SK-N-SH (cell line): ENCODE results near the gene HYAL1. TPM values are rescaled to one million over a fixed set of nuclear protein-coding genes. Genes with fewer than 3 reads are reported as not detected.

Experiments used
- CTCF ChIA-PET: fragments of 300-600, 350-600 bp; formaldehyde crosslinking; extraction: SDS; loops from one replicate; lab custom pipeline; 2021; lab: Yijun Ruan, JAX
- POLR2A ChIA-PET: fragments of 350-600 bp; sonication (Branson Sonifier 250); formaldehyde crosslinking; extraction: SDS; loops from one replicate; lab custom pipeline; 2020; ENCODE audit warnings: antibody characterized with exemption, inconsistent platforms; lab: Yijun Ruan, JAX
- DNase-seq: peaks from one replicate; pipeline ENCODE4 v3.0.0; 2012
- H2AFZ ChIP-seq: fragments of 200-600 bp; sonication (generic); 2 replicates; pipeline ENCODE4 v1.8.1; 2016; ENCODE audit warnings: antibody characterized with exemption, mild to moderate bottlenecking, low read depth
- H3F3A ChIP-seq: fragments of 200-600 bp; sonication (generic); replicated peaks from 2 replicates; pipeline ENCODE3; 2016; ENCODE audit warnings: antibody characterized with exemption, mild to moderate bottlenecking; ENCODE audit not compliant: insufficient read depth
- H3K27ac ChIP-seq, 2 experiments: fragments of 200-500 bp in 1 of 2; fragments of 200-600 bp in 1 of 2; sonication (Bioruptor generic) in 1 of 2; sonication (generic), shearing (Covaris generic) in 1 of 2; 2 replicates each; pipeline versions ENCODE4 v1.5.1 to v1.6.1; 2014 to 2016; ENCODE audit warnings: low read depth in 2 of 2, inconsistent platforms in 1 of 2, low read length in 1 of 2, mild to moderate bottlenecking in 1 of 2, mixed read lengths in 1 of 2
- H3K27me3 ChIP-seq: fragments of 200-600 bp; sonication (generic), shearing (Covaris generic); 2 replicates; pipeline ENCODE4 v1.6.1; 2016; ENCODE audit warnings: mixed run types; ENCODE audit not compliant: insufficient read depth
- H3K36me3 ChIP-seq, 2 experiments: fragments of 200-500 bp in 1 of 2; fragments of 200-600 bp in 1 of 2; sonication (Bioruptor generic) in 1 of 2; sonication (generic) in 1 of 2; replicated peaks in 1 of 2; 2 replicates each; pipeline versions ENCODE3 to v1.5.1; 2014 to 2016; ENCODE audit warnings: low read length in 1 of 2, mild to moderate bottlenecking in 1 of 2; ENCODE audit not compliant: insufficient read depth in 2 of 2, control insufficient read depth in 1 of 2
- H3K4me1 ChIP-seq, 2 experiments: fragments of 200-500 bp in 1 of 2; fragments of 200-600 bp in 1 of 2; sonication (Bioruptor generic) in 1 of 2; sonication (generic), shearing (Covaris generic) in 1 of 2; 2 replicates each; pipeline versions ENCODE4 v1.5.1 to v1.6.1; 2014 to 2016; ENCODE audit warnings: low read depth in 1 of 2, low read length in 1 of 2, mixed run types in 1 of 2; ENCODE audit not compliant: insufficient read depth in 2 of 2, control insufficient read depth in 1 of 2
- H3K4me2 ChIP-seq: fragments of 200-600 bp; sonication (generic), shearing (Covaris generic); 2 replicates; pipeline ENCODE4 v1.6.1; 2017; ENCODE audit warnings: mixed run types
- H3K4me3 ChIP-seq, 2 experiments: fragments of 200-500 bp in 1 of 2; fragments of 200-600 bp in 1 of 2; sonication (Bioruptor generic) in 1 of 2; sonication (generic), shearing (Covaris generic) in 1 of 2; 2 replicates each; pipeline versions ENCODE4 v1.5.1 to v1.8.1; 2014 to 2016; ENCODE audit warnings: low read depth in 2 of 2, inconsistent platforms in 1 of 2, low read length in 1 of 2, mild to moderate bottlenecking in 1 of 2, mixed read lengths in 1 of 2, moderate library complexity in 1 of 2
- H3K79me2 ChIP-seq: fragments of 200-600 bp; sonication (generic); 2 replicates; pipeline ENCODE4 v1.8.1; 2017; ENCODE audit warnings: mild to moderate bottlenecking; ENCODE audit not compliant: insufficient read depth
- H3K9ac ChIP-seq: fragments of 200-600 bp; sonication (generic); 2 replicates; pipeline ENCODE4 v1.6.1; 2017; ENCODE audit warnings: mixed run types
- H3K9me2 ChIP-seq: fragments of 200-600 bp; sonication (generic); 2 replicates; pipeline ENCODE4 v1.6.1; 2017; ENCODE audit warnings: mixed run types
- H3K9me3 ChIP-seq: fragments of 200-600 bp; sonication (generic); 2 replicates; pipeline ENCODE4 v1.6.1; 2017; ENCODE audit warnings: mixed run types, mild to moderate bottlenecking, moderate library complexity
- H4K20me1 ChIP-seq: fragments of 200-600 bp; sonication (generic); 2 replicates; pipeline ENCODE4 v1.6.1; 2017; ENCODE audit warnings: mild to moderate bottlenecking, mixed run types; ENCODE audit not compliant: insufficient read depth
- CHD2 ChIP-seq: fragments of 150-350 bp; IDR thresholded peaks from 2 replicates; pipeline ENCODE4 v1.6.1; 2018; ENCODE audit warnings: low read length; ENCODE audit not compliant: partially characterized antibody
- ELF1 ChIP-seq: IDR thresholded peaks from 2 replicates; pipeline ENCODE4 v1.4.0; 2012
- JUND ChIP-seq: IDR thresholded peaks from 2 replicates; pipeline ENCODE4 v1.4.0; 2012
- POLR2AphosphoS5 ChIP-seq: IDR thresholded peaks from 2 replicates; pipeline ENCODE4 v1.6.1; 2012; ENCODE audit warnings: low read depth, low read length
- RXRA ChIP-seq: IDR thresholded peaks from 2 replicates; pipeline ENCODE4 v1.4.0; 2012; ENCODE audit warnings: low read depth, mild to moderate bottlenecking, borderline replicate concordance
- SMC3 ChIP-seq: IDR thresholded peaks from 2 replicates; pipeline ENCODE4 v1.6.1; 2012; ENCODE audit warnings: low read depth, low read length, improper control_type of control experiment
- TEAD4 ChIP-seq: IDR thresholded peaks from 2 replicates; pipeline ENCODE4 v1.4.0; 2012; ENCODE audit warnings: mild to moderate bottlenecking, borderline replicate concordance; ENCODE audit not compliant: insufficient read depth
- whole genome bisulfite sequencing: methylation state at CpG from one replicate; pipeline ENCODE4 v1.1.6; 2017; ENCODE audit warnings: low lambda C conversion rate; 5-methylcytosine and 5-hydroxymethylcytosine counted together
- polyA plus RNA-seq, 3 experiments: library from polyadenylated mRNA; depleted of rRNA; stranded (reverse); fragments of >200 nt; gene quantifications; 2 replicates each; pipeline ENCODE4 v1.2.3, GENCODE V29; 2012
- TF ChIP-seq, protein P1 (sequence below): IDR thresholded peaks from 2 replicates; pipeline ENCODE4 v1.4.0; 2012; ENCODE audit warnings: low read depth
- TF ChIP-seq, protein P2 (sequence below): IDR thresholded peaks from 2 replicates; pipeline ENCODE4; 2012
- TF ChIP-seq, protein P3 (sequence below): fragments of 200-600 bp; sonication (generic); IDR thresholded peaks from 2 replicates; pipeline ENCODE4 v1.6.1; 2017; ENCODE audit warnings: antibody characterized with exemption, mild to moderate bottlenecking, moderate library complexity

Gene HYAL1
- polyA plus RNA-seq, 1 of the 3 experiments (the other 2 are of a cell fraction) = 0.30 TPM

DNA sequence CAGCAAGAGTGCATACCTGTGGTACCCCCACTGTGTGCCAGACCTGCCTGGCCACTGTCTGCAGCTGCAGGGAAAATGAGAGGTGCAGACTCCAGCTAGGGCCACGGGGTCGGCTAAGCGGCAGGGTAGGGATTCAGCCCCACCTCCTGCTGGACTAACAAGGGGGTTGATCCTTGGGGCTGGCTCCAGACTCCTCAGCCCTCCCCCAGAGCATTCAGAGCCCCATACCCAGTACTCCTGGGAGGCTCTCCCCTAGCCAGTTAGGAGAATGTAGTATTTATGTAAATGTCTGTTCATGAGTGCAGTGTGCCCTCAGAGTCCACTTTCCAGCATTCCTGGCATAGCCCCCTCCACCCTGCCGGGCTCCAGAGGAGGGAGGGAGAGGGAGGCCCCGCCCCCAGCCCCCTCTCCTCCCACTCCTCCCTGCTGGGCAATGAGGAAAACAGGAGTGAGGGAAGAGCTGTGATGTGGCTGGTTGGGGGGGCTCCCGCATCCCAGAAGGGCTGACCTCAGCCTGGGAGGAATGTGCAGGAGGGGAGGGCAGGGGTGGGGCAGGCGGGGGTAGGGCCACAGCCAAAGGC, 38.9 kb downstream of the HYAL1 start (continued):
- TF ChIP-seq, protein P1, sequence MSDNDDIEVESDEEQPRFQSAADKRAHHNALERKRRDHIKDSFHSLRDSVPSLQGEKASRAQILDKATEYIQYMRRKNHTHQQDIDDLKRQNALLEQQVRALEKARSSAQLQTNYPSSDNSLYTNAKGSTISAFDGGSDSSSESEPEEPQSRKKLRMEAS = no peak
- TF ChIP-seq ELF1 (no peak), JUND (no peak; the same call in 1 of the 2 replicates), CHD2 (no peak), TEAD4 (peak; percentile 90), RXRA (no peak; the same call in 1 of the 2 replicates), SMC3 (no peak)
- TF ChIP-seq, protein P2, sequence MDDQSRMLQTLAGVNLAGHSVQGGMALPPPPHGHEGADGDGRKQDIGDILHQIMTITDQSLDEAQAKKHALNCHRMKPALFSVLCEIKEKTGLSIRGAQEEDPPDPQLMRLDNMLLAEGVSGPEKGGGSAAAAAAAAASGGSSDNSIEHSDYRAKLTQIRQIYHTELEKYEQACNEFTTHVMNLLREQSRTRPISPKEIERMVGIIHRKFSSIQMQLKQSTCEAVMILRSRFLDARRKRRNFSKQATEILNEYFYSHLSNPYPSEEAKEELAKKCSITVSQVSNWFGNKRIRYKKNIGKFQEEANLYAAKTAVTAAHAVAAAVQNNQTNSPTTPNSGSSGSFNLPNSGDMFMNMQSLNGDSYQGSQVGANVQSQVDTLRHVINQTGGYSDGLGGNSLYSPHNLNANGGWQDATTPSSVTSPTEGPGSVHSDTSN = peak; percentile 44
- TF ChIP-seq, protein P3, sequence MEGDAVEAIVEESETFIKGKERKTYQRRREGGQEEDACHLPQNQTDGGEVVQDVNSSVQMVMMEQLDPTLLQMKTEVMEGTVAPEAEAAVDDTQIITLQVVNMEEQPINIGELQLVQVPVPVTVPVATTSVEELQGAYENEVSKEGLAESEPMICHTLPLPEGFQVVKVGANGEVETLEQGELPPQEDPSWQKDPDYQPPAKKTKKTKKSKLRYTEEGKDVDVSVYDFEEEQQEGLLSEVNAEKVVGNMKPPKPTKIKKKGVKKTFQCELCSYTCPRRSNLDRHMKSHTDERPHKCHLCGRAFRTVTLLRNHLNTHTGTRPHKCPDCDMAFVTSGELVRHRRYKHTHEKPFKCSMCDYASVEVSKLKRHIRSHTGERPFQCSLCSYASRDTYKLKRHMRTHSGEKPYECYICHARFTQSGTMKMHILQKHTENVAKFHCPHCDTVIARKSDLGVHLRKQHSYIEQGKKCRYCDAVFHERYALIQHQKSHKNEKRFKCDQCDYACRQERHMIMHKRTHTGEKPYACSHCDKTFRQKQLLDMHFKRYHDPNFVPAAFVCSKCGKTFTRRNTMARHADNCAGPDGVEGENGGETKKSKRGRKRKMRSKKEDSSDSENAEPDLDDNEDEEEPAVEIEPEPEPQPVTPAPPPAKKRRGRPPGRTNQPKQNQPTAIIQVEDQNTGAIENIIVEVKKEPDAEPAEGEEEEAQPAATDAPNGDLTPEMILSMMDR = no peak

DNA sequence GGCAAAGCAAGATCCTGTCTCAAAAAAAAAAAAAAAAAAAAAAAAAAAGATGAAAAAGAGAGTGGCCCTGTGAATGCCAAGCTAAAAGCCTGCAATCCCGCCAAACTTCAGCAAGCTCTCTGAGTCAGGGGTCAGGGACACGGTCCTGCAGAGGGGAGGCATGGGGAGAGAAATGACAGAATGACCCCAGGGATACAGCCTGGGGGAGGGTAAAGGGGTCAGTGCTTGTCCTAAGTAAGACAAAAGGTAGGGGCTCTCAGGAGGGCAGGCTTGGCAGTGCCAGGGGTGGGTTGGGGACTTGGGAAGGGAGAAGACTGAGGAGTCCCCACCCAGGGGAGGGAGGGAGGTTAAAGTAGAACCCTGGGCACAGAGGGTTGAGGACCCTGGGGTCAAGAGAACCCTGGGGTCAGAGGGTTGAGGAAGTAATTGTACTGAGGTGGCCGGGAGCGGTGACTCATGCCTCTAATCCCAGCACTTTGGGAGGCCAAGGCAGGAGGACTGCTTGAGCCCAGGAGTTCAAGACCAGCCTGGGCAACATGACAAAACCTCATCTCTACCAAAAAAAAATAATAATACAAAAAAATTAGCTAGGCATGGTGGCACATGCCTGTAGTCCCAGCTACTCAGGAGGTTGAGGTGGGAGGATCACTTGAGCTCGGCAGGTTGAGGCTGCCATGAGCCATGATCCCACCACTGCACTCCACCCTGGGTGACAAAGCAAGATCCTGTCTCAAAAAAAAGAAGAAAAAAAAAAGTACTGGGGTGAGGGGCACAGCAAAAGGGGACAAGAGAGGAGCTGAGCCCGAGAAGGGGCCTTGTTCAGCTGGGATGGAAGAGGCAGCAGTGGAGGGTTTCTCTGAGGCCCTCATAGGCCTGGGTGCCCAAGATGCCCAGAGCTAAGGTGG, 39.6 kb downstream of the HYAL1 start:
- peaks cover 12% of the 10 kb centered on the region for H3K79me2 ChIP-seq
- no peak for TF ChIP-seq TEAD4
- TF ChIP-seq POLR2AphosphoS5 = 0 out of 2 replicates have a peak, but pooled peaks have one; percentile 18
- TF ChIP-seq, all 33 proteins: peak for 1
- H3K4me3 ChIP-seq = no peak overlapping the region
- ChIA-PET CTCF (interaction anchor here (0.6 to 6.6 kb wide), 16 partner anchors 9 to 72 kb away, joined by 3 to 49 read pairs (median 3); partner anchors contain the start of genes GNAT1 and HYAL2), POLR2A (interaction anchor here (0.6 kb wide), 3 partner anchors 24 to 74 kb away, joined by 3 to 4 read pairs (median 3); no protein-coding TSS in a partner anchor)
- no peak overlapping the region for H2AFZ ChIP-seq
- H3K27me3 ChIP-seq = no peaks in the 10 kb centered on the region
- WGBS = 65% methylated on average over 5 of the region's 6 CpGs
- peaks cover 26 to 42% of the 10 kb centered on the region in 2 experiments; a peak in 3 of 4 replicates for H3K4me1 ChIP-seq
- peak overlapping the region; percentile 78 for H3K4me2 ChIP-seq
- H3K9ac ChIP-seq = peak overlapping the region; percentile 58; the same call in 1 of the 2 replicates
- H3K9me2 ChIP-seq = no peaks in the 10 kb centered on the region
- H3F3A ChIP-seq = peaks cover 36% of the 10 kb centered on the region
- H3K36me3 ChIP-seq = peaks cover under 1 to 7% of the 10 kb centered on the region in 2 experiments
- H3K9me3 ChIP-seq = no peaks in the 10 kb centered on the region
- peak overlapping the region; percentile 71 to 83 for H3K27ac ChIP-seq
- DNase-seq = no peak
- no peaks in the 10 kb centered on the region for H4K20me1 ChIP-seq
